ENCODE results near the gene SPATA1. TPM values are rescaled to one million over a fixed set of nuclear protein-coding genes. Genes with fewer than 3 reads are reported as not detected.

SPATA1 gene
- total RNA-seq (ENCODE audit: low replicate concordance), result 2.5 and 3.3 TPM in 2 replicates

GRCh38 chr1:84506002-84506728, at the start of gene SPATA1, which contains the start of gene GNG5:
Gene SPATA1, plus strand, starts transcription at chr1:84506386. Its CDS starts 9,974 bp downstream, at chr1:84516360.
Gene GNG5, minus strand, starts transcription at chr1:84506581. Its CDS starts 490 bp downstream, at chr1:84506091.
- peak within 1 kb of the TSS; percentile 99 for H3K4me3 Mint-ChIP-seq
- Histone ChIP-seq H3K4me1 (peaks cover 23% of the 10 kb centered on the region), H3K9me3 (ENCODE audit: low read depth) (peaks cover 9% of the 10 kb centered on the region), H3K79me2 (ENCODE audit: low read depth) (peaks cover 58% of the 10 kb centered on the region), H3K9ac (peak within 1 kb of the TSS; percentile 79), H3K27me3 (no peaks in the 10 kb centered on the region), H3K4me3 (peak within 1 kb of the TSS; percentile 93), H3K4me2 (peak within 1 kb of the TSS; percentile 97), H3K27ac (peak within 1 kb of the TSS; percentile 92), H4K20me1 (ENCODE audit: low read depth) (peaks cover 43% of the 10 kb centered on the region), H3K36me3 (peaks cover 4% of the 10 kb centered on the region), H3F3A (ENCODE audit: low read depth) (peaks cover 23% of the 10 kb centered on the region), H2AFZ (replicated peaks) (peak within 1 kb of the TSS; percentile 90)
- peak within 1 kb of the TSS; percentile 98 for H3K27ac Mint-ChIP-seq
- peaks cover 26% of the 10 kb centered on the region for H3K4me1 Mint-ChIP-seq
- TF ChIP-seq CTCF (IDR thresholded peaks at IDR 0.05) (no peak), EZH2 (IDR thresholded peaks at IDR 0.05) (peak; percentile 11), EZH2phosphoT487 (IDR thresholded peaks at IDR 0.05) (no peak)
- H3K27me3 Mint-ChIP-seq (ENCODE audit: insufficient read depth, low read depth), result peaks cover 6% of the 10 kb centered on the region
- H3K36me3 Mint-ChIP-seq, result peaks cover 20% of the 10 kb centered on the region
- H3K9me3 Mint-ChIP-seq, result peaks cover 30% of the 10 kb centered on the region
- DNase-seq (ENCODE audit: low spot score), result peak; percentile 99

DNA sequence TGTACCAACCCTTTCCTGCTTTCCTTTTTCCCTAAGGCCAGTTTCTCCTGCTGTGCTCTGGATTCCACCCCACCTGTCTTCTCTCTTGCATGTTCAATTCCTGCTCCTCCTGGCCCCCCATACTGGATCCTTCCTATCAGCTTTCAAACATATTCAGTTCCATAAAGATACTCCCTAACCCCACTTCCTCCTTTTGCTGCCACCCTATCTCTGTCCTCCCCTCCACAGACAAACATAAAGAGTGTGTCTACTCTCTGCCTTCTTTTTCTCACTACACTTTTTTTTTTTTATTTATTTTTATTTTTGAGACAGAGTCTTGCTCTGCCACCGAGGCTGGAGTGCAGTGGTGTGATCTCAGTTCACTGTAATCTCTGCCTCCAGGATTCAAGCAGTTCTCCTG, 44.1 kb upstream of the SPATA1 start:
- no peaks in the 10 kb centered on the region for H3K36me3 ChIP-seq
- H3K4me3 ChIP-seq, result no peak overlapping the region
- no peaks in the 10 kb centered on the region for H3K79me2 ChIP-seq (ENCODE audit: low read depth)
- H4K20me1 ChIP-seq (ENCODE audit: low read depth), result no peaks in the 10 kb centered on the region
- Mint-ChIP-seq H3K9me3 (no peaks in the 10 kb centered on the region), H3K4me1 (no peaks in the 10 kb centered on the region), H3K27ac (no peak overlapping the region), H3K36me3 (no peaks in the 10 kb centered on the region), H3K4me3 (no peak overlapping the region), H3K27me3 (ENCODE audit: insufficient read depth, low read depth) (no peaks in the 10 kb centered on the region)
- no peak overlapping the region for H3K4me2 ChIP-seq
- DNase-seq (ENCODE audit: low spot score), result no peak
- H3K9me3 ChIP-seq (ENCODE audit: low read depth), result no peaks in the 10 kb centered on the region
- no peak overlapping the region for H3K9ac ChIP-seq
- no peaks in the 10 kb centered on the region for H3F3A ChIP-seq (ENCODE audit: low read depth)
- no peaks in the 10 kb centered on the region for H3K4me1 ChIP-seq
- peaks cover 88% of the 10 kb centered on the region for H3K27me3 ChIP-seq
- no peak overlapping the region for H2AFZ ChIP-seq (replicated peaks)
- no peak overlapping the region for H3K27ac ChIP-seq
- no peak for TF ChIP-seq EZH2phosphoT487 (IDR thresholded peaks at IDR 0.05)
- no peak for TF ChIP-seq CTCF (IDR thresholded peaks at IDR 0.05)
- no peak for TF ChIP-seq EZH2 (IDR thresholded peaks at IDR 0.05)

DNA sequence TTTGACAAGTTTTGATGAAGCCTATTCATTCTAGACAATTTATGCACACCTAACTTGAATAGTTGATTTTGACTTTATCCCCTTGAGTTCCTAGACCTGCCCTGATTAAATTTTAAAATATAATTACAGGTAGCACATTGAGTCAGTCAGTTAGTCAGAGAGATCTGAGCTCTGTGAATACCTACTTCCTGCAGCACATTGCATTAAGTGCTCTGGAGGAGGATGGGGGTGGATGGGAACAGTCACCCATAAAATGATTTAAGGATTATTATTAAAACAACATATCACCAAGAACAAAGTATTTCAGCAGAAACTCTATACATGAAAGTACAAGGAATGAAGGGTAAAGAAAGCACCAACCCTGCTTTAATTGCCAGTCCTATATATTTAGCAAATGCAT, 38.9 kb upstream of the SPATA1 start:
- no peaks in the 10 kb centered on the region for H3K36me3 ChIP-seq
- no peak overlapping the region for H3K27ac Mint-ChIP-seq
- no peak overlapping the region for H3K4me3 ChIP-seq
- H3F3A ChIP-seq (ENCODE audit: low read depth), result no peaks in the 10 kb centered on the region
- H3K9me3 Mint-ChIP-seq, result no peaks in the 10 kb centered on the region
- no peak overlapping the region for H2AFZ ChIP-seq (replicated peaks)
- no peaks in the 10 kb centered on the region for H3K4me1 Mint-ChIP-seq
- H3K36me3 Mint-ChIP-seq, result no peaks in the 10 kb centered on the region
- H3K4me3 Mint-ChIP-seq, result no peak overlapping the region
- no peak overlapping the region for H3K4me2 ChIP-seq
- H3K9ac ChIP-seq, result no peak overlapping the region
- no peak for TF ChIP-seq EZH2phosphoT487 (IDR thresholded peaks at IDR 0.05)
- no peak for TF ChIP-seq EZH2 (IDR thresholded peaks at IDR 0.05)
- no peak for TF ChIP-seq CTCF (IDR thresholded peaks at IDR 0.05)
- no peaks in the 10 kb centered on the region for H3K27me3 Mint-ChIP-seq (ENCODE audit: insufficient read depth, low read depth)
- H3K27ac ChIP-seq, result no peak overlapping the region
- no peaks in the 10 kb centered on the region for H3K9me3 ChIP-seq (ENCODE audit: low read depth)
- H3K4me1 ChIP-seq, result no peaks in the 10 kb centered on the region
- no peaks in the 10 kb centered on the region for H4K20me1 ChIP-seq (ENCODE audit: low read depth)
- H3K79me2 ChIP-seq (ENCODE audit: low read depth), result no peaks in the 10 kb centered on the region
- no peak for DNase-seq (ENCODE audit: low spot score)
- H3K27me3 ChIP-seq, result peaks cover 99% of the 10 kb centered on the region

Data from neural progenitor cell (in vitro differentiated cells).